ENCODE measurements around the gene CIDEB. TPM values are rescaled to one million over a fixed set of nuclear protein-coding genes. Genes with fewer than 3 reads are reported as not detected.

Gene CIDEB
- total and polyA plus RNA-seq, 10 of the 15 experiments (the other 5 are each of a cell fraction or from before 2014, with no cell fraction given) = 0.34 to 6.3 (median 3.2) TPM

- SMC1A ChIA-PET (ENCODE audit: uncharacterized antibody, unreplicated experiment) = no interaction called here
- Histone ChIP-seq H3K27ac (ENCODE audit: control insufficient read depth, insufficient read depth) (no peak overlapping the region), H4K20me1 (ENCODE audit: control insufficient read depth, insufficient read depth) (no peaks in the 10 kb centered on the region), H3K4me3 (no peak overlapping the region), H3K4me2 (ENCODE audit: control insufficient read depth, insufficient read depth) (no peak overlapping the region), H3K79me2 (ENCODE audit: control insufficient read depth, insufficient read depth, low read length) (no peaks in the 10 kb centered on the region), H3K9me3 (replicated peaks; ENCODE audit: control insufficient read depth, insufficient read depth, low read length) (no peaks in the 10 kb centered on the region), H3K9ac (ENCODE audit: control insufficient read depth, insufficient read depth, low read length) (no peak overlapping the region), H3K27me3 (replicated peaks in 1 of 2; ENCODE audit: control insufficient read depth in 2 of 2, insufficient read depth in 2 of 2, low read length in 1 of 2) (no peaks in the 10 kb centered on the region), H3K4me1 (ENCODE audit: control insufficient read depth, insufficient read depth, low read length) (no peaks in the 10 kb centered on the region), H3K36me3 (ENCODE audit: control insufficient read depth in 2 of 2, insufficient read depth in 2 of 2, low read length in 1 of 2) (no peaks in the 10 kb centered on the region), H2AFZ (ENCODE audit: control insufficient read depth, low read depth, low read length) (no peak overlapping the region)
- CTCF ChIA-PET = interaction anchor here (0.9 to 1.8 kb wide), 2 partner anchors 18 to 105 kb away, joined by 3 to 13 read pairs; partner anchors contain the start of gene CIDEB
- BruUV-seq (replicated peaks) = no TSS peak
- ATAC-seq = no peak
- DNase-seq (ENCODE audit: low read depth, low spot score) = no peak
- TF ChIP-seq CHD1 (IDR thresholded peaks at IDR 0.05; ENCODE audit: low read depth, low read length) = no peak
- TF ChIP-seq, protein P1, sequence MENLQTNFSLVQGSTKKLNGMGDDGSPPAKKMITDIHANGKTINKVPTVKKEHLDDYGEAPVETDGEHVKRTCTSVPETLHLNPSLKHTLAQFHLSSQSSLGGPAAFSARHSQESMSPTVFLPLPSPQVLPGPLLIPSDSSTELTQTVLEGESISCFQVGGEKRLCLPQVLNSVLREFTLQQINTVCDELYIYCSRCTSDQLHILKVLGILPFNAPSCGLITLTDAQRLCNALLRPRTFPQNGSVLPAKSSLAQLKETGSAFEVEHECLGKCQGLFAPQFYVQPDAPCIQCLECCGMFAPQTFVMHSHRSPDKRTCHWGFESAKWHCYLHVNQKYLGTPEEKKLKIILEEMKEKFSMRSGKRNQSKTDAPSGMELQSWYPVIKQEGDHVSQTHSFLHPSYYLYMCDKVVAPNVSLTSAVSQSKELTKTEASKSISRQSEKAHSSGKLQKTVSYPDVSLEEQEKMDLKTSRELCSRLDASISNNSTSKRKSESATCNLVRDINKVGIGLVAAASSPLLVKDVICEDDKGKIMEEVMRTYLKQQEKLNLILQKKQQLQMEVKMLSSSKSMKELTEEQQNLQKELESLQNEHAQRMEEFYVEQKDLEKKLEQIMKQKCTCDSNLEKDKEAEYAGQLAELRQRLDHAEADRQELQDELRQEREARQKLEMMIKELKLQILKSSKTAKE (IDR thresholded peaks at IDR 0.05; ENCODE audit: low read depth, poor library complexity, severe bottlenecking) = no peak
- TF ChIP-seq CTCF (IDR thresholded peaks at IDR 0.05 in 2 of 3, conservative IDR thresholded peaks at IDR 0.05 in 1 of 3; ENCODE audit: control insufficient read depth in 2 of 3, extremely low read depth in 1 of 3, insufficient read depth in 1 of 3, low read depth in 3 of 3, low read length in 3 of 3) = no peak
- TF ChIP-seq, protein P2, sequence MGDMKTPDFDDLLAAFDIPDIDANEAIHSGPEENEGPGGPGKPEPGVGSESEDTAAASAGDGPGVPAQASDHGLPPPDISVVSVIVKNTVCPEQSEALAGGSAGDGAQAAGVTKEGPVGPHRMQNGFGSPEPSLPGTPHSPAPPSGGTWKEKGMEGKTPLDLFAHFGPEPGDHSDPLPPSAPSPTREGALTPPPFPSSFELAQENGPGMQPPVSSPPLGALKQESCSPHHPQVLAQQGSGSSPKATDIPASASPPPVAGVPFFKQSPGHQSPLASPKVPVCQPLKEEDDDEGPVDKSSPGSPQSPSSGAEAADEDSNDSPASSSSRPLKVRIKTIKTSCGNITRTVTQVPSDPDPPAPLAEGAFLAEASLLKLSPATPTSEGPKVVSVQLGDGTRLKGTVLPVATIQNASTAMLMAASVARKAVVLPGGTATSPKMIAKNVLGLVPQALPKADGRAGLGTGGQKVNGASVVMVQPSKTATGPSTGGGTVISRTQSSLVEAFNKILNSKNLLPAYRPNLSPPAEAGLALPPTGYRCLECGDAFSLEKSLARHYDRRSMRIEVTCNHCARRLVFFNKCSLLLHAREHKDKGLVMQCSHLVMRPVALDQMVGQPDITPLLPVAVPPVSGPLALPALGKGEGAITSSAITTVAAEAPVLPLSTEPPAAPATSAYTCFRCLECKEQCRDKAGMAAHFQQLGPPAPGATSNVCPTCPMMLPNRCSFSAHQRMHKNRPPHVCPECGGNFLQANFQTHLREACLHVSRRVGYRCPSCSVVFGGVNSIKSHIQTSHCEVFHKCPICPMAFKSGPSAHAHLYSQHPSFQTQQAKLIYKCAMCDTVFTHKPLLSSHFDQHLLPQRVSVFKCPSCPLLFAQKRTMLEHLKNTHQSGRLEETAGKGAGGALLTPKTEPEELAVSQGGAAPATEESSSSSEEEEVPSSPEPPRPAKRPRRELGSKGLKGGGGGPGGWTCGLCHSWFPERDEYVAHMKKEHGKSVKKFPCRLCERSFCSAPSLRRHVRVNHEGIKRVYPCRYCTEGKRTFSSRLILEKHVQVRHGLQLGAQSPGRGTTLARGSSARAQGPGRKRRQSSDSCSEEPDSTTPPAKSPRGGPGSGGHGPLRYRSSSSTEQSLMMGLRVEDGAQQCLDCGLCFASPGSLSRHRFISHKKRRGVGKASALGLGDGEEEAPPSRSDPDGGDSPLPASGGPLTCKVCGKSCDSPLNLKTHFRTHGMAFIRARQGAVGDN (IDR thresholded peaks at IDR 0.05) = no peak
- no peak for TF ChIP-seq CREB1 (IDR thresholded peaks at IDR 0.05; ENCODE audit: low read depth)
- TF ChIP-seq SUZ12 (IDR thresholded peaks at IDR 0.05; ENCODE audit: unreplicated experiment) = no peak
- no peak for TF ChIP-seq ZNF274 (IDR thresholded peaks at IDR 0.05; ENCODE audit: insufficient read depth, insufficient read length)
- TF ChIP-seq MTA3 (IDR thresholded peaks at IDR 0.05; ENCODE audit: borderline replicate concordance, low read length) = no peak
- no peak for TF ChIP-seq POLR2AphosphoS2 (IDR thresholded peaks at IDR 0.05; ENCODE audit: low read depth, low read length)
- TF ChIP-seq, protein P3, sequence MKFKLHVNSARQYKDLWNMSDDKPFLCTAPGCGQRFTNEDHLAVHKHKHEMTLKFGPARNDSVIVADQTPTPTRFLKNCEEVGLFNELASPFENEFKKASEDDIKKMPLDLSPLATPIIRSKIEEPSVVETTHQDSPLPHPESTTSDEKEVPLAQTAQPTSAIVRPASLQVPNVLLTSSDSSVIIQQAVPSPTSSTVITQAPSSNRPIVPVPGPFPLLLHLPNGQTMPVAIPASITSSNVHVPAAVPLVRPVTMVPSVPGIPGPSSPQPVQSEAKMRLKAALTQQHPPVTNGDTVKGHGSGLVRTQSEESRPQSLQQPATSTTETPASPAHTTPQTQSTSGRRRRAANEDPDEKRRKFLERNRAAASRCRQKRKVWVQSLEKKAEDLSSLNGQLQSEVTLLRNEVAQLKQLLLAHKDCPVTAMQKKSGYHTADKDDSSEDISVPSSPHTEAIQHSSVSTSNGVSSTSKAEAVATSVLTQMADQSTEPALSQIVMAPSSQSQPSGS (IDR thresholded peaks at IDR 0.05; ENCODE audit: low read length) = no peak
- TF ChIP-seq NR2C1 (IDR thresholded peaks at IDR 0.05) = no peak
- no peak for TF ChIP-seq LARP7 (IDR thresholded peaks at IDR 0.05)
- no peak for TF ChIP-seq GABPA (IDR thresholded peaks at IDR 0.05; ENCODE audit: low read depth)
- intact Hi-C loops (cut with micrococcal nuclease; ENCODE audit: unreplicated experiment) = no loop called here
- FAIRE-seq = no peak
- POLR2A ChIA-PET = interaction anchor here (1.2 kb wide), 1 partner anchor 16 kb away, joined by 3 read pairs; no protein-coding TSS in a partner anchor
- in situ Hi-C loops (cut with MboI) = no loop called here
- RAD21 ChIA-PET (ENCODE audit: unreplicated experiment) = interaction anchor here (1.6 kb wide), 1 partner anchor 84 kb away, joined by 3 read pairs; the partner anchor contains the start of gene TINF2
- WGBS (ENCODE audit: insufficient coverage, insufficient replicate concordance, low lambda C conversion rate, missing lambda C conversion rate) = 23% methylated on average over 9 of the region's 9 CpGs
Measured at GRCh38 chr14:24325963-24326362, 18.2 kb upstream of the CIDEB start.
